ENCODE data around the gene MRPS12.
A peak's percentile ranks its signal among the peaks of the same experiment; 100 is the strongest.
"Not testable (repeated sequence)": the region's sequence is repeated elsewhere in the genome, so short reads cannot be mapped to it uniquely, and the experiment has no call there.

Gene MRPS12

DNA sequence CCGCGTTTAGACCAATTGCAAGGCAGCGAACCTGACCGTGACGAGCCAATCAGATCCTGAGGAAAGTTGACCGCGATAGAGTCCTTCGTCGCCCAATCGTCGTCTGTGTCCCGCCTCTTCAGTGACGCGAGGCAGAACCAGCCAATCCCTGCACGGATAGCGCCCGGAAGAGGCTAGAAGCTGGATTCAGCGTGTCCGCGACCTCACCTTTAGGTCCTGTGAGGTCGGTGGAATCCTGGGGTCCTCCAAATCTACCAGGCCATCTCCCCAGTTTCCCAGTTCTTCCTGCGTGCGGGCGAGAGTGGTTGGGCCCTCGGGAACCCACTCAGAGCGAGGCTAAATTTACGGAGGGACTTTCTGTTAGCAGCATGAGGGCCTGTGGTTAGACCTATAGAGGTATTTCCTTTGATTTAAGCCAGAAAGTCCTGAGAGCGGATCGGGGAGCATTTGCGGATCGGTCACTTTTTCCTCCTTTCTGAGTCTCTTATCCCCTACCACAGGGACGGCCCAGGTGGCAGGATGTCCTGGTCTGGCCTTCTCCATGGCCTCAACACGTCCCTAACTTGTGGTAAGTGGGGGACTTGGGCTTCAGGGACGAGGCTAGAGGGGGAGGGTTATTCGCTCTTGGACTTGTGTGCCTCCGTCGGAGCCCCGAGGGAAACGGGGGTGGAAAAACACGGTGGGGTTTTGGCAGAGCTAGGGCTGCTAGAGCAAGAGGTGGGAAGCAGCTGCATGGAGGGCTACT is at the start of gene MRPS12:
Gene MRPS12 (plus strand): TSS at position 169 of the 745 bp plus-strand sequence. CDS start 351 bp downstream, at position 520.
- DNase-seq, result peak; percentile 99

- DNase-seq, result no peak
Observed at GRCh38 chr19:38883286-38883685, 47.5 kb upstream of the MRPS12 start.

DNA sequence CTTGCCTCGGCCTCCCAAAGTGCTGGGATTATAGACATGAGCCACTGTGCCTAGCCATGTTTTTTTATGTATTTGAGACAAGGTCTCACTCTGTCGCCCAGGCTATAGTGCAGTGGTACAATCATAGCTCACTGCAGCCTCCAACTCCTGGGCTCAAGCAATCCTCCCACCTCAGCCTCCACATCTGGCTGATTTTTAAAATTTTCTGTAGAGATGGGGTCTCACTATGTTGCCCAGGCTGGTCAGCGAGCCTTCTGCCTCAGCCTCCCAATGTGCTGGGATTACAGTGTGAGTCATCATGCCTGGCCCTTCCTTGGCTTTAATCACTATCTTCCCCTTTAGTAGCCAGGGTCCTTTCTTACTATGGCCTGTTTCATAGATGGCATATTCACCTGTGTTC is 46.1 kb upstream of the MRPS12 start:
- DNase-seq, result not testable (repeated sequence)

- DNase-seq, result no peak
Observed at GRCh38 chr19:38888876-38889275, 41.9 kb upstream of the MRPS12 start.

GRCh38 chr19:38889803-38890202 is 40.9 kb upstream of the MRPS12 start:
- no peak for DNase-seq

DNA sequence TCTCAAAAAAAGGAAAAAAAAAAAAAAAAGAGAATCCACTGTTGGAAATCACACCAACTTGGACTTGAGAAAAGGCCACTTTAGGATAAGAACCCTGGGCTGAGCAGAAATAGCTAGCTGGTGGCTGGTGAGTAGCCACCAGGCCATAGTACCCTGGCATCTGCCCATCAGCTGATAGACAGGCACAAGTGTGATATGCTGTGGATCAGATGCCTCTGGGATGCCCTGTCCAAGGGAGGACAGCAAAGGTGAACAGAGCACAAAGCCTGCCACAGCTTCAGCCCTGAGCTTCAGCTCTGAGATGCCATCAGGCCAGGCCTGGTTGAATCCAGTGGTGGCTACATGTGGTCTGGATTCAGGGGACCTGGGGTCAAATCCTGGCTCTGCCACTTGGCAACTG is 40.1 kb upstream of the MRPS12 start:
- no peak for DNase-seq

- no peak for DNase-seq
Observed at GRCh38 chr19:38891771-38892170, 39.0 kb upstream of the MRPS12 start.

- DNase-seq, result no peak
Observed at GRCh38 chr19:38892841-38893240, 37.9 kb upstream of the MRPS12 start.

DNA sequence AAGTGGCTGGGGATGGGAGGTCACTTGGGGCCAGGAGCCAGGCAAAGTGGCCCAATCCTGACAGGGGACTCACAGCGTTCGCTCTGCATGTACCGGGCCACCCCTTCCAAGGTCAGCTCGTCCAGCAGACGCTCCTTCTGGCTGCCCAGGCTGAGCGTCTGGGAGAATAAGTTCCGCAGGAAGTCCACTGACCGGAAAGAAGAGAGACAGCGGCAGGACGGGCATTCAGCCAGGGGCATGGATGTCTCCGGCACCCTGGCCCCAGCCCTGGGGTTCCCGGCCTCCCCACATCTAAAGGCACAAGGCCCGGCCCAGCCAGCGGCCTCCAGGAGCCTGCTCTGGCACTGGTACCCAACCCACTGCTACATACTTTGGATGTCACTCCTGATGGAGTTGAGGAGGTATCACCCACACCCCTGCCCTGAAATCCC is 37.4 kb upstream of the MRPS12 start:
- DNase-seq, result no peak

- DNase-seq, result no peak
Observed at GRCh38 chr19:38894968-38895367, 35.8 kb upstream of the MRPS12 start.

GRCh38 chr19:38898788-38899446 is 31.8 kb upstream of the MRPS12 start:
- peak; percentile 25 for DNase-seq

- DNase-seq, result peak; percentile 100
Observed at GRCh38 chr19:38899447-38900201, 31.1 kb upstream of the MRPS12 start, which contains the start of the genes NFKBIB and SIRT2. Gene NFKBIB (plus strand): TSS chr19:38899969. CDS start chr19:38900033, 64 bp downstream. Gene SIRT2 (minus strand): TSS chr19:38899618. CDS start chr19:38899521, 97 bp downstream.

DNA sequence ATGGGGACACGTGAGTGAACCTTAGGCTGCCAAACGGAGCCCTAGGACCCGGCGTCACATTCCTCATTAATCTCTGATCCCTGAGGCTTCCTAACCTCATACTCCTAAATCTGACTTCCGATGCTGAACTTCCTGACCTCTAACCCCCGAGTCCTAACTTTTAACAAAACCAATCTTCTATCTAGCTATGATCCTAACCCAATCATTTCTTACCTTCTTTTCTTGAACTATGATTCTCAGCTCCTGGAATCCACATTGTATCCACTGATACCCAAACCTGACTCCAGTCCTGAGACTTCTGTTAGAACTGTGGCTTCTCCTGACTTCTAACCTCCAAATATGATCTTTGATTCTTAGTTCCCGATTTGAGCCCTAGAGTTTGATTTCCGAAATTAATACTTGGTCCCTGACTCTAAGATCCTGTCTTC is 30.5 kb upstream of the MRPS12 start:
- DNase-seq, result peak; percentile 69

DNA sequence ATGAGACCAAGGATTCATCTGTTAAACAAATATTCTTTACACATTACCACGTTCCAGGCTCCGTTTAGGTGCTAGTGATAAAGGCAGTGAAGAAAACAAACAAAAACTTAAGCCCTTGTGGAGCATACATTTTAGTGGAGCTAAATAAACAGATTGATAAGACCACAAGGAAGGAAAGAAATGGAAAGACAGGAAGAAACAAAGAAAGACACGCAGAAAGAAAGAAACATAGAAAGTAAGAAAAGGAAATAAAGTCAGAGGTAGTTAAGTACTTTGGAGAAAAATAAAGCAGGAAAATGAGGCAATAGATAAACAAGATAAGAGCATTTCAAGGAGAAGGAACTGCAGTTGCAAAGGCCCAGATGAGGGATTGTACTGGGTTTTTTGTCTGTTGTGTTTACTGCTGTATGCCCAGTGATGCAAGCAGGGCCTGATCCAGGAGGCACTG is 30.0 kb upstream of the MRPS12 start:
- DNase-seq, result peak; percentile 15

GRCh38 chr19:38901683-38902082 is 29.1 kb upstream of the MRPS12 start:
- DNase-seq, result no peak

DNA sequence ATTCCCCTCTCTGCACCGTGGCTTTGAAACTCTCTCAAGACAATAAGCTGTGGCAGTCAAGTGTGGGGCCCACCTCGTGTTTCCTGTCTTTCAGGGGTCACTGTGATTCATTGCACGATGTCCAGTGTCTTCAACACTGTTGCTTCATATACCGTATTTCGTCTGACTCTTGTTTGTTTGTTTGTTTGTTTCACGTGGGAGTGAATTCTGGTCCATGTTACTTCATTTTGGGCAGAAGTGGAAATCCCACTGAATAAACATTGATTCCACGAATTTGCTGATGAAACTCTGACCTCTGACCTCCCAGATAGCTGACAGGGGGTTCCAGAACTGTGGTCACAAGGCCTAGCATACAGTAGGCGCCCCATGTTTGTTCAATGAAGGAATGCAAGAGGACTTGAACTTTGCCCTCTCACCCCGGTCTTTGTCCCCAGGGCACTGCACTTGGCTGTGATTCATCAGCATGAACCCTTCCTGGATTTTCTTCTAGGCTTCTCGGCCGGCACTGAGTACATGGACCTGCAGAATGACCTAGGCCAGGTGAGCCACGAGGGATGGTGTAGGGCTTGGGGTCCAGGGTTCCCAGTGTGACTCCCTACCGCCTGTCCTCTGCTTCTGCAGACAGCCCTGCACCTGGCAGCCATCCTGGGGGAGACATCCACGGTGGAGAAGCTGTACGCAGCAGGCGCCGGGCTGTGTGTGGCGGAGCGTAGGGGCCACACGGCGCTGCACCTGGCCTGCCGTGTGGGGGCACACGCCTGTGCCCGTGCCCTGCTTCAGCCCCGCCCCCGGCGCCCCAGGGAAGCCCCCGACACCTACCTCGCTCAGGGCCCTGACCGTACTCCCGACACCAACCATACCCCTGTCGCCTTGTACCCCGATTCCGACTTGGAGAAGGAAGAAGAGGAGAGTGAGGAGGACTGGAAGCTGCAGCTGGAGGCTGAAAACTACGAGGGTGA is 25.9 kb upstream of the MRPS12 start:
- DNase-seq, result peak; percentile 10

- no peak for DNase-seq
Observed at GRCh38 chr19:38905620-38906019, 25.1 kb upstream of the MRPS12 start.

DNA sequence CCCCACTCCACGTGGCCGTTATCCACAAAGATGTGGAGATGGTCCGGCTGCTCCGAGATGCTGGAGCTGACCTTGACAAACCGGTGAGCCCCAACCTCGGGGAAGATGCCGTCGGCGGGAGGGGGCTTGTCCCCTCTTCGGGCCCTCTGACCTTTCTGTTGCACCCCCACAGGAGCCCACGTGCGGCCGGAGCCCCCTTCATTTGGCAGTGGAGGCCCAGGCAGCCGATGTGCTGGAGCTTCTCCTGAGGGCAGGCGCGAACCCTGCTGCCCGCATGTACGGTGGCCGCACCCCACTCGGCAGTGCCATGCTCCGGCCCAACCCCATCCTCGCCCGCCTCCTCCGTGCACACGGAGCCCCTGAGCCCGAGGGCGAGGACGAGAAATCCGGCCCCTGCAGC is 23.5 kb upstream of the MRPS12 start:
- DNase-seq, result no peak

- DNase-seq, result no peak
Observed at GRCh38 chr19:38907670-38908069, 23.1 kb upstream of the MRPS12 start.

- DNase-seq, result no peak
Observed at GRCh38 chr19:38908911-38909310, 21.8 kb upstream of the MRPS12 start.

GRCh38 chr19:38910488-38910887 is 20.3 kb upstream of the MRPS12 start:
- DNase-seq, result no peak

DNA sequence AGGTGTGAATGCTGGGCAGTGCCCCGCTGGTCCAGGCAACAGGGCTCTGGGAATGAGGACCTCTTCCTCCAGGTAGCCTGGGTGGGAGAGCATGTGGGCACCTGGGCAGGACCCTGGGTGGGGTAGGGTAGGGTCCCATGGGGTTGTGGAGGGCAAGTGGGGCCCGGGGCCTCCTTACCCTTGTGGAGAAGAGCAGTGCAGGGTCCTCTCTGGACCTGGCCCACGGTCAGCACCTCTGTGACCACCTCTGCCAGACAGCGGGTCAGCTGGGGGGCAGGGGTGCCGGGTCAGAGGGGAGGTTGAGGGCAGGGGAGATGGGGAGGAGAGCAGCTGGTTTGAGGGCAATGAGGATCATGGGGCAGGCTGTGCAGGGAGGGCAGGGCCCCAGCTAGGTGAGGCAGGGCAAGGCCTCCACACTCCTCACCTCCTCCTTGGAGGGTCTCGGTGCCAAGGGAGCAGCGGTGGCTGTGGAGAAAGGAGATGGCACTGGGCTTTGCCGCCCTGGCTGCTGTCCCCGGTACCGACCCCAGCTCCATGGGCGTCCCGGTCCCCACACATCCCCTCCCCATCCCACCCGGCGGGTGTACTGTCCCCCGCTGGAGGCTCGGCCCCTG is 19.2 kb upstream of the MRPS12 start:
- DNase-seq, result no peak

All from suppressor macrophage treated with lipopolysaccharide for 4 hours (primary cell).